HEK293T (cell line): ENCODE data around the gene CYP24A1.

Source experiments
- CTCF ChIA-PET: fragments of 350-600 bp; formaldehyde crosslinking; extraction: SDS; loops from one replicate; lab custom pipeline; 2021; ENCODE audit warnings: antibody characterized with exemption, inconsistent platforms; lab: Yijun Ruan, JAX
- POLR2A ChIA-PET: fragments of 350-600 bp; formaldehyde crosslinking; extraction: SDS; loops from one replicate; lab custom pipeline; 2020; ENCODE audit warnings: antibody characterized with exemption, inconsistent platforms; lab: Yijun Ruan, JAX
- DNase-seq: peaks from one replicate; pipeline ENCODE4 v3.0.0; 2012; ENCODE audit warnings: mixed read lengths; ENCODE audit errors: extremely low spot score
- ARNT ChIP-seq: fragments of 450-650 bp; IDR thresholded peaks from 2 replicates; pipeline ENCODE4 v1.6.1; 2017; ENCODE audit warnings: mild to moderate bottlenecking
- BHLHE40 ChIP-seq: fragments of 450-650 bp; IDR thresholded peaks from 2 replicates; pipeline ENCODE4 v1.6.1; 2016; ENCODE audit warnings: mild to moderate bottlenecking, moderate library complexity, borderline replicate concordance
- CTBP1 ChIP-seq: fragments of 450-650 bp; IDR thresholded peaks from 2 replicates; pipeline ENCODE4 v1.6.1; 2016; ENCODE audit warnings: borderline replicate concordance
- ELF4 ChIP-seq: fragments of 450-650 bp; IDR thresholded peaks from 2 replicates; pipeline ENCODE4 v1.6.1; 2017; ENCODE audit warnings: antibody characterized with exemption
- FOXA1 ChIP-seq: fragments of 450-650 bp; IDR thresholded peaks from 2 replicates; pipeline ENCODE4 v1.6.1; 2016; ENCODE audit warnings: mild to moderate bottlenecking
- FOXK2 ChIP-seq: fragments of 450-650 bp; IDR thresholded peaks from 2 replicates; pipeline ENCODE4 v1.6.1; 2016; ENCODE audit warnings: mild to moderate bottlenecking
- FOXM1 ChIP-seq: fragments of 450-650 bp; IDR thresholded peaks from 2 replicates; pipeline ENCODE4 v1.6.1; 2017; ENCODE audit warnings: mild to moderate bottlenecking, borderline replicate concordance
- HDGF ChIP-seq: fragments of 450-650 bp; IDR thresholded peaks from 2 replicates; pipeline ENCODE4 v1.6.1; 2017; ENCODE audit warnings: antibody characterized with exemption, borderline replicate concordance
- L3MBTL2 ChIP-seq: fragments of 450-650 bp; conservative IDR thresholded peaks from 2 replicates; pipeline ENCODE4 v1.6.1; 2016; ENCODE audit warnings: mild to moderate bottlenecking
- LEF1 ChIP-seq: fragments of 450-650 bp; IDR thresholded peaks from 2 replicates; pipeline ENCODE4 v1.6.1; 2017; ENCODE audit warnings: mild to moderate bottlenecking, borderline replicate concordance
- NFRKB ChIP-seq: fragments of 450-650 bp; IDR thresholded peaks from 2 replicates; pipeline ENCODE4 v1.6.1; 2016; ENCODE audit warnings: mild to moderate bottlenecking, moderate library complexity
- SP1 ChIP-seq: fragments of 450-650 bp; IDR thresholded peaks from 2 replicates; pipeline ENCODE4 v1.6.1; 2017
- SUZ12 ChIP-seq: fragments of 450-650 bp; IDR thresholded peaks from 2 replicates; pipeline ENCODE4 v1.6.1; 2016; ENCODE audit warnings: mild to moderate bottlenecking
- TARDBP ChIP-seq: fragments of 450-650 bp; IDR thresholded peaks from 2 replicates; pipeline ENCODE4 v1.6.1; 2016
- ZNF384 ChIP-seq: fragments of 450-650 bp; IDR thresholded peaks from 2 replicates; pipeline ENCODE4 v1.6.1; 2016
- TF ChIP-seq, protein P1 (sequence below): fragments of 450-650 bp; IDR thresholded peaks from 2 replicates; pipeline ENCODE4 v1.6.1; 2016

The CYP24A1 gene

DNA sequence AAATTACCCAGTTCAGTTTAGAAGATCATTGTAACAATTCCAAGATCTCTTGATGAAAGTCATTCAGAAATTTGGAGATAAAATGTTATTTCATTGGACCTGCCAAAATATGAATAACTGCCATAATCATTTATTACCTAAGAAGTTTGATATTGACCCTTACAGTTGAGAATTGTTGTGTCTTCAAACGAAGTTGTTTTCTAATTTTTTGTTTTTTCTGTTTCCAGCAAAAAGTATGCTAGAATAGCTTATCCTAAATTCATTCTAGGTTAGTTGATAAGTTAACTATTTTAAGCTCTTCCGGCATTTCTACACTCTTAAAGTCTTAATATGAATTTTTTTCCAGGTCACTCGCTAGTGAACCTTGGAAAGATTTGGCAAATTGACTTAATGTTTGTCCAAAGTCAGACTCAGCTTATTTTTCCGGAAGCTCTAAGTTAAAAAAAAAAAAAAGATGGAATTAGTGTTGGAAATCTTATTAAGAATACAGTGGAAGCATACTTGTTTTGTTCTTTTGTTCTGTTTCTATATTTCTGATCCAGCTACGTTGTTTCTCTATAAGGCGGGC, 28.9 kb downstream of the CYP24A1 start:
- no peak for DNase-seq
- CTCF ChIA-PET, result no interaction called here
- TF ChIP-seq NFRKB, result no peak
- no peak for TF ChIP-seq L3MBTL2
- no peak for TF ChIP-seq SUZ12
- no peak for TF ChIP-seq BHLHE40
- no peak for TF ChIP-seq CTBP1
- no peak for TF ChIP-seq TARDBP
- TF ChIP-seq ZNF384, result no peak
- no peak for TF ChIP-seq SP1
- TF ChIP-seq ARNT, result no peak
- no peak for TF ChIP-seq LEF1
- TF ChIP-seq ELF4, result no peak
- TF ChIP-seq HDGF, result no peak
- TF ChIP-seq FOXK2, result no peak
- TF ChIP-seq FOXA1, result no peak
- TF ChIP-seq FOXM1, result no peak
- POLR2A ChIA-PET, result no interaction called here

- CTCF ChIA-PET, result no interaction called here
- no peak for TF ChIP-seq ELF4
- TF ChIP-seq SP1, result no peak
- no peak for TF ChIP-seq BHLHE40
- no peak for TF ChIP-seq FOXK2
- TF ChIP-seq, protein P1, sequence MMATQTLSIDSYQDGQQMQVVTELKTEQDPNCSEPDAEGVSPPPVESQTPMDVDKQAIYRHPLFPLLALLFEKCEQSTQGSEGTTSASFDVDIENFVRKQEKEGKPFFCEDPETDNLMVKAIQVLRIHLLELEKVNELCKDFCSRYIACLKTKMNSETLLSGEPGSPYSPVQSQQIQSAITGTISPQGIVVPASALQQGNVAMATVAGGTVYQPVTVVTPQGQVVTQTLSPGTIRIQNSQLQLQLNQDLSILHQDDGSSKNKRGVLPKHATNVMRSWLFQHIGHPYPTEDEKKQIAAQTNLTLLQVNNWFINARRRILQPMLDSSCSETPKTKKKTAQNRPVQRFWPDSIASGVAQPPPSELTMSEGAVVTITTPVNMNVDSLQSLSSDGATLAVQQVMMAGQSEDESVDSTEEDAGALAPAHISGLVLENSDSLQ, result no peak
- no peak for TF ChIP-seq FOXA1
- TF ChIP-seq TARDBP, result no peak
- TF ChIP-seq HDGF, result no peak
- no peak for TF ChIP-seq FOXM1
- TF ChIP-seq CTBP1, result no peak
- DNase-seq, result no peak
- POLR2A ChIA-PET, result no interaction called here
These were observed 32.7 kb downstream of the CYP24A1 start for GRCh38 chr20:54140927-54141566.

DNA sequence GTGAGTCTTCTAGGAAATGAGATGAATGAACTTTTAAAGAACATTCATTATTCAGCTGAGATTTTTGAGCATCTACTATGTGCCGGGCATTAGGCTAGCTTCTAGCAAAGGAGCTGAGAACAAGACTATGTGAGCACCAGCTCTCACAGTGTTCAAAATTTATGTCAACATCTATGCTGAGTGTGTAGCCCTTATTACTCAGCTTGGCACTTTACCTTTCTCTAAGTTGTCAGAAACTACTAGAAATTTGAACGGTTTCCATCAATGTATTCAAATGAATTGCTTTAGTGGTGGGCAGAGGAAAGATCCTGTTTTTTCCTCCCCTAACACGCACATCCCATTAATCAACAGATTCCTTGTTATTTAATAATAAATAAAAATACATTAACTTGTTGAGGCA, 33.3 kb downstream of the CYP24A1 start:
- no peak for DNase-seq
- ChIA-PET POLR2A (no interaction called here), CTCF (no interaction called here)
- TF ChIP-seq L3MBTL2 (no peak), ZNF384 (no peak), HDGF (no peak), SP1 (no peak), FOXK2 (no peak), FOXM1 (no peak), ARNT (no peak), LEF1 (no peak), TARDBP (no peak), BHLHE40 (no peak), CTBP1 (no peak), FOXA1 (no peak)
- TF ChIP-seq, protein P1, result no peak

- TF ChIP-seq ELF4 (no peak), HDGF (no peak), ARNT (no peak), SP1 (no peak), BHLHE40 (no peak)
- no peak for DNase-seq
- CTCF ChIA-PET, result no interaction called here
- POLR2A ChIA-PET, result no interaction called here
These were observed 33.7 kb downstream of the CYP24A1 start for GRCh38 chr20:54140067-54140466.

DNA sequence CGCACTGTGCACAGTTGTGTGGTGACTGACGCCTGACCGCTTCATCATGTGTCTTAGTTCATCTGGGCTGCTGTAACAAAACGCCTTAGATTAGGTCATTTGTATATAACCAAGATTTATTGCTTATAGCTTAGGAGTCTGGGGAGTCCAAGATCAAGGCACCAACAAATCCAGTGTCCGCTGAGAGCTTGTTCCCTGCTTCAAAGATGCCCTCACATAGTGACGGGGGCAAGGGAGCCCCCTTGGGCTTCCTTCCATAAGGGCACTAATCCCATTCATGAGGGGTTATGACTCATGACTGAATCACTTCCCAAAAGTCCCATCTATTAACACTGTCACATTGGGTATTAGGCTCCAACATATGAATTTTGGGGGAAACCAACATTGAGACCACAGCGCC, 34.6 kb downstream of the CYP24A1 start:
- DNase-seq, result no peak
- ChIA-PET CTCF (no interaction called here), POLR2A (no interaction called here)
- TF ChIP-seq SUZ12, result no peak
- TF ChIP-seq, protein P1, result no peak
- no peak for TF ChIP-seq ZNF384
- TF ChIP-seq BHLHE40, result no peak
- no peak for TF ChIP-seq HDGF
- TF ChIP-seq CTBP1, result no peak
- TF ChIP-seq FOXM1, result no peak
- no peak for TF ChIP-seq LEF1
- TF ChIP-seq FOXA1, result no peak
- no peak for TF ChIP-seq ARNT
- TF ChIP-seq SP1, result no peak
- no peak for TF ChIP-seq L3MBTL2
- no peak for TF ChIP-seq NFRKB
- TF ChIP-seq FOXK2, result no peak
- no peak for TF ChIP-seq ELF4
- TF ChIP-seq TARDBP, result no peak

DNA sequence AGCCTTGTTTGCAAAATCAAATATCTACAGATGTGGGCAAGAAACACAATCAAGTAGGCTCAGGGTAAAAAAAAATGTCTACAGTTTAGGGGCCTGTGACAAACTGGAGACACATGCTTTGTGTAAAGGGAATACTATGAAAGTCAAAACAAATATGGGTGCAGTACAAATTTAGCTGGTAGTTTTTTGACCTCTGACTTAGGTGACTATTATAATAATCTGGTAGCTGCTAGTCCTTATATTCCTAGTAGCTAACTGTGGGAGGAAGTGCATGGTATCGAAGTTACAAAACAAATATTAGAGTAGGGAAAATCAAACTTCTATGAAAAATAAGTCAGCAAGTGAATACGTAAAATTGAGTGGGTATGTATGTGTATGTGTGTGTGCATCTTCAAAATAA, 35.4 kb downstream of the CYP24A1 start:
- POLR2A ChIA-PET, result no interaction called here
- DNase-seq, result no peak
- no peak for TF ChIP-seq LEF1
- no peak for TF ChIP-seq FOXA1
- no peak for TF ChIP-seq HDGF
- TF ChIP-seq ELF4, result no peak
- TF ChIP-seq SP1, result no peak
- CTCF ChIA-PET, result no interaction called here
